Esophagus muscularis mucosa (tissue), 4 donors: ENCODE results near the gene KPTN.

Experiments
- EP300 ChIP-seq: sonication (generic); formaldehyde crosslinking; IDR thresholded peaks from one replicate; pipeline ENCODE4 v1.6.1; 2017; ENCODE audit warnings: antibody characterized with exemption
- POLR2A ChIP-seq: fragments of 450-650 bp; IDR thresholded peaks from one replicate; pipeline ENCODE4 v1.6.1; 2017; ENCODE audit warnings: antibody characterized with exemption, moderate library complexity, mild to moderate bottlenecking, low read depth
- POLR2AphosphoS5 ChIP-seq, 2 donors: sonication (generic); formaldehyde crosslinking; IDR thresholded peaks; one replicate each; pipeline ENCODE4 v1.6.1; 2017; ENCODE audit warnings: antibody characterized with exemption in 2 of 2
- TF ChIP-seq, protein P1 (sequence below), 3 experiments: fragments of 200-600 bp in 2 of 3; fragments of 450-650 bp in 1 of 3; sonication (generic) in 2 of 3; IDR thresholded peaks; one replicate each; pipeline ENCODE4 v1.5.1; 2017 to 2019; ENCODE audit warnings: antibody characterized with exemption in 3 of 3, mild to moderate bottlenecking in 2 of 3, moderate library complexity in 1 of 3

DNA sequence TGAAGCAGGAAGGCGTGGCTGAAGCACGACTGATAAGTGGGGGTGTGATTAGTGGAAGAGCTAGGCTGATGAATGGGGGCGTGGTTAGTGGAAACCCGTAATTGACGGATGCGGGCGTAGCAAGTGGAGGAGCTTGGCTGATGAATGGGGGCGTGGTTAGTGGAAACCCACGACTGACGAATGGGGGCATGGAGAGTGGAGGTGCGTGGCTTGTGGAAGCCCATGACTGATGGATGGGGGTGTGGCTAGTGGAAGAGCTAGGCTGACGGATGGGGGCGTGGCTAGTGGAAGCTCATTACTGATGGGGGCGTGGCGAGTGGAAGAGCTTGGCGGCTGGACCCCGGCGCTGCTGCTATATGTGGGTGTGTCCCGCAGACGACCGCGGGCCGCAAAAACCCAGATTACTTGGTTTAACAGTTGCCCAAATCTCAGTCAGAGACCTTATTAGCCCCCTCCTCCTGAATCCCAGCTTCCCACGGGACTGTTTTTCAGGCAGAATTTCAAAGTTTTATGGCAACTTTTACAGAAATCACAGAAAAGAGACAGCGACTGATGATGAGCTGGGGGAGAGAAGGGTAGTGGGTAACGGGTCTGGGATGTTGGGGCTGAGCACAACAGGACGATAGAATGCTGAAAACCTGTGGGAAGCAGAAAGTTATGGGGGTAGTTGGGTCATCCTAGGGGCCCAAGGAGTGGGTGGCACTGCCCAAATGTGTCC is 55.7 kb downstream of the KPTN start:
- TF ChIP-seq, protein P1, sequence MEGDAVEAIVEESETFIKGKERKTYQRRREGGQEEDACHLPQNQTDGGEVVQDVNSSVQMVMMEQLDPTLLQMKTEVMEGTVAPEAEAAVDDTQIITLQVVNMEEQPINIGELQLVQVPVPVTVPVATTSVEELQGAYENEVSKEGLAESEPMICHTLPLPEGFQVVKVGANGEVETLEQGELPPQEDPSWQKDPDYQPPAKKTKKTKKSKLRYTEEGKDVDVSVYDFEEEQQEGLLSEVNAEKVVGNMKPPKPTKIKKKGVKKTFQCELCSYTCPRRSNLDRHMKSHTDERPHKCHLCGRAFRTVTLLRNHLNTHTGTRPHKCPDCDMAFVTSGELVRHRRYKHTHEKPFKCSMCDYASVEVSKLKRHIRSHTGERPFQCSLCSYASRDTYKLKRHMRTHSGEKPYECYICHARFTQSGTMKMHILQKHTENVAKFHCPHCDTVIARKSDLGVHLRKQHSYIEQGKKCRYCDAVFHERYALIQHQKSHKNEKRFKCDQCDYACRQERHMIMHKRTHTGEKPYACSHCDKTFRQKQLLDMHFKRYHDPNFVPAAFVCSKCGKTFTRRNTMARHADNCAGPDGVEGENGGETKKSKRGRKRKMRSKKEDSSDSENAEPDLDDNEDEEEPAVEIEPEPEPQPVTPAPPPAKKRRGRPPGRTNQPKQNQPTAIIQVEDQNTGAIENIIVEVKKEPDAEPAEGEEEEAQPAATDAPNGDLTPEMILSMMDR (IDR thresholded peaks at IDR 0.05): no peak
- TF ChIP-seq POLR2A (no peak), EP300 (no peak), POLR2AphosphoS5 (IDR thresholded peaks at IDR 0.05) (peak in 1 of 2 donors; percentile 6)
